ENCODE results near the gene DNAJC17.

The DNAJC17 gene

DNA sequence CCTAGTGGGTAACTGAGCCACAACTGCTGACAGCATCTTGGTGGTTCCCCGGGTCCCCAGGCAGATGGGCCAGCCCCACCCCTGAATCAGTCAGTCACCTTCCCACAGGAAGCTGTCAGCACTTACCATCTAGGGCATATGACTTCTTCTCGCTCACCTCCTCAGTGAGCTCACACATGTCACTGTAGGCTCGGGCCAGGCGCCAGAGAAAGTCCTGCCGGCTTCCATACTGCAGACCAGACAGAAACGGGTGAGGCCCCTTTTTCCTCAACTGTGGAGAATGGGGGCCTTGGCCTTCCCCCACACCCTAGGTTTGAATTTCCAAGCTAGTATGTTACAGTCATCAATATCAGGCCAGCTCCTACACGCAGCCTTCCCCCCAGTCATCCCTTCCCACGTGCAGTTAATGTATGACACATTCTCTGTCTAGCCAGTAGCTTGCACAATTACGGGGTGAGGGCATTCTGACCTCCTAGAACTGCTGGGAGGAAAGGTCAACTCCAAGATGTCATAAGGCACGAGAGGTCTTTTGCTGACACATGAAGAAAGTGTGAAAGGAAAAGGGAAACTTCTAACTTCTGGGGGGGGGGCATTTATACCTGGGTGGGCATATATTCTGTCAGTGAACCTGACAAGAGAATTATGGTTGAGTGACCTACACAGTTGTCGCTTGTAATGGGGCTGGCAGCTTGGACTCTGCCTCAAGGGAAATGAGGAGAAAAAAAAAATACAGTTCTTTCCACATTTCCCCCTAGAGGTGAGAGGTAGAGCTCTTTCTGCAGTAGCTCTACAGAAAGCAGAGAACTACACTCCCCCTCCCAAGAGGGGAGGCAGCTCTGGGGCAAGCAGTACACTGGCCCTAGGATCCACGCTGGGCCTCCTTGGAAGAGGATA lies 63.1 kb downstream of the DNAJC17 start:
- FAIRE-seq: no peak
- no peak for DNase-seq (ENCODE audit: insufficient read length, low spot score)

GRCh38 chr15:40743485-40743901 lies 63.8 kb downstream of the DNAJC17 start:
- DNase-seq (ENCODE audit: insufficient read length, low spot score): no peak
- FAIRE-seq: no peak

DNA sequence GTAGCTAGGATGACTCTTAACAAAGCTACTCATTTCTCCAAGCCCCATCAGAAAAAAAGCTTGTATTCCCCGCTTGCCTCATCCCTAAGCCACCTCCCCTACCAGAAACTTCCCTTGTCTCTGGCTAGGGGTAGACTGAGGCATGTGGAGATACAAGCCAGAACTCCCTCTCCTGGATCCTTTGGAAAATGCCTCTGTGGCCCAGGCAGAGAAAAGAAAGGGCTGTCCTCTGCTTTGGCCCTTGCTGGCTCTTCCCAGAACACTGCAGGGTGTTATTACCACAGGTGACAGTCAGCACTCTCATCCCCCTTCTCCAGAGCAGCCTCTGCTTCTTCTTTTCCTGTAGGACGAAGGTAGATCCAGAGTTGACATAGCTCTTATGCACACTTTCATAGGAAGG lies 67.4 kb downstream of the DNAJC17 start:
- DNase-seq (ENCODE audit: insufficient read length, low spot score) (no peak), FAIRE-seq (no peak)

GRCh38 chr15:40739047-40739446 lies 68.2 kb downstream of the DNAJC17 start:
- FAIRE-seq: no peak

GRCh38 chr15:40737048-40737447 lies 70.2 kb downstream of the DNAJC17 start:
- FAIRE-seq (no peak), DNase-seq (ENCODE audit: insufficient read length, low spot score) (no peak)

More at GRCh38 chr15:40739047-40739446, 68.2 kb downstream of the DNAJC17 start:
- DNase-seq (ENCODE audit: insufficient read length, low spot score): no peak

DNA sequence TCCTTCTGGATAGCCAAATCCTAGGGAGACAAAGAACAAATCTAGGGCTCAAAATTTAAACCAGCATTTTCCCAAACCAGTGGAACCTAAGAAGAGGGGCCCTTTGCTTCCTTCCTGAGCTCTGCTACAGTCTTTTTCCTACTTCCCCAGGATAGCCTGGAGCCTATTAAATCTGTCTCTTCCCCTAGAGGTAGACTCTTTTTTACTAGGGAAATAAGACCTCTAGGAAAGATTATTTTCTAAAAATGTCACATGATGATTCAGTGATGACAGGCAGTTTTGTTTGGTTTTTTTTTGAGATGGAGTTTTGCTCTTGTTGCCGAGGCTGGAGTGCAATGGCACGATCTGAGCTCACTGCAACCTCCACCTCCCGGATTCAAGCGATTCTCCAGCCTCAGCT lies 70.7 kb downstream of the DNAJC17 start:
- DNase-seq (ENCODE audit: insufficient read length, low spot score) (no peak), FAIRE-seq (no peak)

GRCh38 chr15:40731034-40731433 lies 76.2 kb downstream of the DNAJC17 start:
- DNase-seq (ENCODE audit: insufficient read length, low spot score) (no peak), FAIRE-seq (no peak)

GRCh38 chr15:40723919-40724318 lies 83.4 kb downstream of the DNAJC17 start:
- FAIRE-seq: no peak
- no peak for DNase-seq (ENCODE audit: insufficient read length, low spot score)

- no peak for FAIRE-seq
- DNase-seq (ENCODE audit: insufficient read length, low spot score): no peak
Observed at GRCh38 chr15:40722934-40723333, 84.3 kb downstream of the DNAJC17 start.

- FAIRE-seq: no peak
Observed at GRCh38 chr15:40722354-40722753, 84.9 kb downstream of the DNAJC17 start.

GRCh38 chr15:40721701-40722100 lies 85.6 kb downstream of the DNAJC17 start:
- FAIRE-seq (no peak), DNase-seq (ENCODE audit: insufficient read length, low spot score) (no peak)

More at GRCh38 chr15:40722354-40722753, 84.9 kb downstream of the DNAJC17 start:
- DNase-seq (ENCODE audit: insufficient read length, low spot score): no peak

- DNase-seq (ENCODE audit: insufficient read length, low spot score) (no peak), FAIRE-seq (no peak)
Observed at GRCh38 chr15:40716165-40716564, 91.1 kb downstream of the DNAJC17 start.
